Stimulated activated CD8-positive, alpha-beta memory T cell treated with anti-CD3 and anti-CD28 coated beads, Interleukin-7, amount 100 ng/mL, for 1 hour (primary cell): ENCODE data around the gene RASIP1.

Experiments used
- DNase-seq, 2 donors: peaks; one replicate each; pipeline ENCODE4 v3.0.0-alpha.2; 2020; ENCODE audit warnings: low read depth in 2 of 2

RASIP1 gene

GRCh38 chr19:48674921-48675824 is 65.2 kb downstream of the RASIP1 start:
- peak; percentile 32 to 50 for DNase-seq

GRCh38 chr19:48674216-48674809 is 66.1 kb downstream of the RASIP1 start:
- DNase-seq: no peak

GRCh38 chr19:48673436-48674100 is 66.8 kb downstream of the RASIP1 start:
- no peak for DNase-seq

- no peak for DNase-seq
Observed at GRCh38 chr19:48672994-48673393, 67.4 kb downstream of the RASIP1 start, which contains the start of gene NTN5. Gene NTN5, minus strand, starts transcription at chr19:48673017. Its CDS starts 2,031 bp downstream, at chr19:48670986.

- DNase-seq: no peak
Observed at GRCh38 chr19:48671446-48671995, 68.9 kb downstream of the RASIP1 start.

GRCh38 chr19:48670699-48671445 is 69.5 kb downstream of the RASIP1 start:
- no peak for DNase-seq
